ENCODE results near the gene ACP2.

The ACP2 gene

DNA sequence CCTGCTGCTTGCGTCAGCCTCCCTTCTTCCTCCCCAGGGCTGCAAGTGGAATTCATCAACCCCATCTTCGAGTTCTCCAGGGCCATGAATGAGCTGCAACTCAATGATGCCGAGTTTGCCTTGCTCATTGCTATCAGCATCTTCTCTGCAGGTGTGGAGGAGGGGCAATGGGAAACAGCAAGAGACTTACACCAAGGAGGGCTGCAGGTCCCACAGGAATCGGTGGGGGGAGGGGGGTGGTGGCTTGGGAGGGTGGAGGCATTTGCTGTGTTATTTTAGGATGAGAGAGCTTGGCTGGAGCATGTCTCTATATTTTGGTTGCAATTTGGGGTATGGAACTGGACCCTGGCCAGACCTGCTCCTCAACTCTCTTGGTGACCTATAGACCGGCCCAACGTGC lies 19.3 kb upstream of the ACP2 start:
- TF ChIP-seq, protein P1, sequence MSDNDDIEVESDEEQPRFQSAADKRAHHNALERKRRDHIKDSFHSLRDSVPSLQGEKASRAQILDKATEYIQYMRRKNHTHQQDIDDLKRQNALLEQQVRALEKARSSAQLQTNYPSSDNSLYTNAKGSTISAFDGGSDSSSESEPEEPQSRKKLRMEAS (IDR thresholded peaks at IDR 0.05; ENCODE audit: low read depth, low read length) = no peak
- TF ChIP-seq, protein P2, sequence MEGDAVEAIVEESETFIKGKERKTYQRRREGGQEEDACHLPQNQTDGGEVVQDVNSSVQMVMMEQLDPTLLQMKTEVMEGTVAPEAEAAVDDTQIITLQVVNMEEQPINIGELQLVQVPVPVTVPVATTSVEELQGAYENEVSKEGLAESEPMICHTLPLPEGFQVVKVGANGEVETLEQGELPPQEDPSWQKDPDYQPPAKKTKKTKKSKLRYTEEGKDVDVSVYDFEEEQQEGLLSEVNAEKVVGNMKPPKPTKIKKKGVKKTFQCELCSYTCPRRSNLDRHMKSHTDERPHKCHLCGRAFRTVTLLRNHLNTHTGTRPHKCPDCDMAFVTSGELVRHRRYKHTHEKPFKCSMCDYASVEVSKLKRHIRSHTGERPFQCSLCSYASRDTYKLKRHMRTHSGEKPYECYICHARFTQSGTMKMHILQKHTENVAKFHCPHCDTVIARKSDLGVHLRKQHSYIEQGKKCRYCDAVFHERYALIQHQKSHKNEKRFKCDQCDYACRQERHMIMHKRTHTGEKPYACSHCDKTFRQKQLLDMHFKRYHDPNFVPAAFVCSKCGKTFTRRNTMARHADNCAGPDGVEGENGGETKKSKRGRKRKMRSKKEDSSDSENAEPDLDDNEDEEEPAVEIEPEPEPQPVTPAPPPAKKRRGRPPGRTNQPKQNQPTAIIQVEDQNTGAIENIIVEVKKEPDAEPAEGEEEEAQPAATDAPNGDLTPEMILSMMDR (IDR thresholded peaks at IDR 0.05; ENCODE audit: low read depth, low read length) = no peak
- no peak for TF ChIP-seq MYC (IDR thresholded peaks at IDR 0.05; ENCODE audit: low read depth, low read length)
- TF ChIP-seq POLR2A (IDR thresholded peaks at IDR 0.05; ENCODE audit: extremely low read depth, insufficient read length) = no peak
- peak; percentile 53 for DNase-seq (ENCODE audit: low read depth)
- peak overlapping the region; percentile 57 for H3K4me3 ChIP-seq (ENCODE audit: low read depth, low read length)

DNA sequence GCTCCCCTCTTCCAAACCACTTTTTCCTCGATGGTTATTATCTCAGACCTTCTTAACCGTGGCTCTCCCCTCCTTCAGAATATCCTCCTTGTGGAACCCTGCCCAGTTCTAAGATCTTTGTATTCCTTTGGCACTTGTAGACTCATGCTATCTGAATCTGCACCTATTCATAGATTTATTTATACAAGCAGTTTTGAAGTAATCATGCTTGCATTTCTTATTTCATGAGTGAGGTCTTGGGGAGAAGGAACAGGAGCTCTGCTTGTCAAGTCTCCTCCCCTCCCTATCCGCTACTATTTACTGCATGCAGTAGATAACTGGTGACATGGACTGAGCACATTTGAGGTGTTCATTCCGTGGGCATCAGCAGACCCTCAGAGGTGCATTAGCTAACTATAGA lies 15.9 kb upstream of the ACP2 start:
- TF ChIP-seq POLR2A (IDR thresholded peaks at IDR 0.05; ENCODE audit: extremely low read depth, insufficient read length) = no peak
- TF ChIP-seq, protein P1 (IDR thresholded peaks at IDR 0.05; ENCODE audit: low read depth, low read length) = no peak
- TF ChIP-seq, protein P2 (IDR thresholded peaks at IDR 0.05; ENCODE audit: low read depth, low read length) = no peak
- TF ChIP-seq MYC (IDR thresholded peaks at IDR 0.05; ENCODE audit: low read depth, low read length) = no peak
- no peak for DNase-seq (ENCODE audit: low read depth)

DNA sequence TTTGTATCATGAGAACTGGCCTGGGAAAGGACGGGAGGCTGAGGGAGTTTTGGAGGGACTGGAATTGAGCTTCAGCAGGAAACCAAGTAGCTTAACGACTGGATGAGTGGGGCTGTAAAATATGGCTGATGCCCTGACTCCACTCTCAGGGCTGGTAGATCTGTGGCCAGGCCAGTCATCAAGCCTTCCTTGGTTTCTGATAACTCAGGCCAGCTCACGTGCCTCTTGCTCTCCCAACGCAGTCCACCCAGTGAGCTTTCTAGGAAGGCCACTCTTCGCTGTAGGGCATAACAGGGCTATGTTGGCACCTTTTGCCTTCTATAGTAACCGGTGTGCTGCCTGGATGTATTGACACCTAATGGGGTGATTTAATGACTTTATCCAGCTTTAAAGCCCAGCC lies 15.5 kb upstream of the ACP2 start:
- no peak overlapping the region for H3K4me3 ChIP-seq (ENCODE audit: low read depth, low read length)
- TF ChIP-seq, protein P2 (IDR thresholded peaks at IDR 0.05; ENCODE audit: low read depth, low read length) = no peak
- TF ChIP-seq MYC (IDR thresholded peaks at IDR 0.05; ENCODE audit: low read depth, low read length) = no peak
- no peak for TF ChIP-seq POLR2A (IDR thresholded peaks at IDR 0.05; ENCODE audit: extremely low read depth, insufficient read length)
- TF ChIP-seq, protein P1 (IDR thresholded peaks at IDR 0.05; ENCODE audit: low read depth, low read length) = no peak
- DNase-seq (ENCODE audit: low read depth) = no peak

More for the DNA sequence above, 15.9 kb upstream of the ACP2 start:
- H3K4me3 ChIP-seq (ENCODE audit: low read depth, low read length) = no peak overlapping the region

DNA sequence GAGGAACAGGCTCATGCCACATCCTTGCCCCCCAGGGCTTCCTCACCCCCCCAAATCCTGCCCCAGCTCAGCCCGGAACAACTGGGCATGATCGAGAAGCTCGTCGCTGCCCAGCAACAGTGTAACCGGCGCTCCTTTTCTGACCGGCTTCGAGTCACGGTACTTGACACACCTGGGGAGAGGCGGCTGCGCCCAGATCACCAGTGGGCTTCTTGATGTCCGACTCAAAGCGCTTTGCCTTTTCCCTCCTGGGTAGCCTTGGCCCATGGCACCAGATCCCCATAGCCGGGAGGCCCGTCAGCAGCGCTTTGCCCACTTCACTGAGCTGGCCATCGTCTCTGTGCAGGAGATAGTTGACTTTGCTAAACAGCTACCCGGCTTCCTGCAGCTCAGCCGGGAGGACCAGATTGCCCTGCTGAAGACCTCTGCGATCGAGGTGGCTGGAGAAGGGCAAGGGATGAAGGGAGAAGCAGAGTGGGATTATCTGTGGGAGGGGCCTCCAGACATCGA lies 12.7 kb upstream of the ACP2 start:
- H3K4me3 ChIP-seq (ENCODE audit: low read depth, low read length) = no peak overlapping the region
- DNase-seq (ENCODE audit: low read depth) = no peak
- TF ChIP-seq POLR2A (IDR thresholded peaks at IDR 0.05; ENCODE audit: extremely low read depth, insufficient read length) (no peak), MYC (IDR thresholded peaks at IDR 0.05; ENCODE audit: low read depth, low read length) (no peak)
- TF ChIP-seq, protein P2 (IDR thresholded peaks at IDR 0.05; ENCODE audit: low read depth, low read length) = no peak
- TF ChIP-seq, protein P1 (IDR thresholded peaks at IDR 0.05; ENCODE audit: low read depth, low read length) = no peak

DNA sequence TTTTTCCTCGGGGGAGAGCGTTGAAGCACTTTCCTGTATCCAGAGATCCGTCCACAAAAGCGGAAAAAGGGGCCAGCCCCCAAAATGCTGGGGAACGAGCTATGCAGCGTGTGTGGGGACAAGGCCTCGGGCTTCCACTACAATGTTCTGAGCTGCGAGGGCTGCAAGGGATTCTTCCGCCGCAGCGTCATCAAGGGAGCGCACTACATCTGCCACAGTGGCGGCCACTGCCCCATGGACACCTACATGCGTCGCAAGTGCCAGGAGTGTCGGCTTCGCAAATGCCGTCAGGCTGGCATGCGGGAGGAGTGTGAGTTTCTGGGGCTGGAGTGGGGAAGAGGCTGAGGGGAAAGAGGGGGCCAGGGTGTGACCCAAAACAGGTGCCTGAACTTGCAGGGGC lies 11.8 kb upstream of the ACP2 start:
- no peak overlapping the region for H3K4me3 ChIP-seq (ENCODE audit: low read depth, low read length)
- DNase-seq (ENCODE audit: low read depth) = no peak
- TF ChIP-seq POLR2A (IDR thresholded peaks at IDR 0.05; ENCODE audit: extremely low read depth, insufficient read length) (no peak), MYC (IDR thresholded peaks at IDR 0.05; ENCODE audit: low read depth, low read length) (no peak)
- TF ChIP-seq, protein P1 (IDR thresholded peaks at IDR 0.05; ENCODE audit: low read depth, low read length) = no peak
- TF ChIP-seq, protein P2 (IDR thresholded peaks at IDR 0.05; ENCODE audit: low read depth, low read length) = no peak

Measured in NB4 (cell line).